Measurements from ENCODE around the gene IMMP2L. TPM values are rescaled to one million over a fixed set of nuclear protein-coding genes. Genes with fewer than 3 reads are reported as not detected.

Gene IMMP2L
- total RNA-seq, 1 experiment from 2014 or later = 12.8 TPM

DNA sequence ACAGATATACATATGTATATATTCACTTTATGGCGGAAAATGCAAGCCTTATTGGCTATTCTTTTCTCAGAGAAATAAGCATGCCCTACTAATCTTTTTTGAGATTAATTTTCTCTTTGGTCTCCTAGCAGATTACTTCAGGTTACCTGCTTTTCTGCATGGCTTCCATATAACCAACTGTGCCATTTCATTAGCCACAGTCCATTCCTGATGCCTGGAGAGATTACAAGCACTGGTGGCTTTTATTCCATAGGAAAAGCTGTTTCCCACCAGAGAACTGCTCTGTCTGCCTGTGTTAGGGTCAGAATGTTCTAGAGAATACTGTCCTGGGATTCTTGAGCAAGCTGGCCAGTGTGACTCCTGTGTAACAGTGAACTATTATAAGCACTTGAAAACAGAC is 411.6 kb downstream of the IMMP2L start:
- H3K27ac ChIP-seq = no peak overlapping the region
- no peak for DNase-seq
- no peaks in the 10 kb centered on the region for H3K4me1 ChIP-seq
- H3K4me3 ChIP-seq = no peak overlapping the region
- no peaks in the 10 kb centered on the region for H3K36me3 ChIP-seq
- H3K9me3 ChIP-seq (replicated peaks) = no peaks in the 10 kb centered on the region
- H3K27me3 ChIP-seq = no peaks in the 10 kb centered on the region

DNA sequence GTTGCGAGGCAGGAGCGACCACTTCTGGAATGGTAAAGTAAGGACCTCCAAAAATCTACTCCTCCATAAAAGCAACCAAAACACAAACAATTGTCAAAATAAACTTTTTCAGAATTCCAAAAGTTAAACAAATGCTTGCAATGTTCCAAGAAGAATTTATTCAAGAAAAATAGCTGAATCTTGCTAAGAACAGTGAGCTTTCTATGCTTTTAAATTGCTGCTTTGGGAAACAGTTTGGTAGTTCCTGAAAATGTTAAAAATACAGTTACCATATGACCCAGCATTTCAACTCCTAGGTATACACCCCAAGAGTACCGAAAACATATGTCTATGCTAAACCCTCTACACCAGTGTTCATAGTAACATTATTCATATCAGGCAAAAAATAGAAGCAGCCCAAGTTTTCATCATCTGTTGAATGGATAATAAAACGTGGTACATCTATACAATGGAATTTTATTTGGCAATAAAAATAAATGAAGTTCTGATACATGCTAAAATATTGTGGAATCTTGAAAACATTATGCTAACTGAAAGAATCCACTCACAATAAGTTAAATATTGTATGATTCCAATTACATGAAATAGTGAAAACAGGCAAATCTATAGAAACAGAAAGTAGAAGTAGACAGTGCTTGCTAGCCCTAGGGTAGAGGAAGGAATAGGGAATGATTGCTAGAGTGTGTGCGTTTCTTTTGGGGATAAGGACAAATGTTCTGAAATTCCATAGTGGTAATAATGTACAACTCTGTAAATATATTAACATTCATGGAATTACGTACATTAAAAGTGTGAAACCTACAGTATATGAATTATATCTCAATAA is 414.4 kb downstream of the IMMP2L start:
- Histone ChIP-seq H3K4me3 (no peak overlapping the region), H3K4me1 (peaks cover 13% of the 10 kb centered on the region), H3K27me3 (no peaks in the 10 kb centered on the region), H3K27ac (no peak overlapping the region), H3K9me3 (replicated peaks) (no peaks in the 10 kb centered on the region), H3K36me3 (no peaks in the 10 kb centered on the region)
- no peak for DNase-seq

DNA sequence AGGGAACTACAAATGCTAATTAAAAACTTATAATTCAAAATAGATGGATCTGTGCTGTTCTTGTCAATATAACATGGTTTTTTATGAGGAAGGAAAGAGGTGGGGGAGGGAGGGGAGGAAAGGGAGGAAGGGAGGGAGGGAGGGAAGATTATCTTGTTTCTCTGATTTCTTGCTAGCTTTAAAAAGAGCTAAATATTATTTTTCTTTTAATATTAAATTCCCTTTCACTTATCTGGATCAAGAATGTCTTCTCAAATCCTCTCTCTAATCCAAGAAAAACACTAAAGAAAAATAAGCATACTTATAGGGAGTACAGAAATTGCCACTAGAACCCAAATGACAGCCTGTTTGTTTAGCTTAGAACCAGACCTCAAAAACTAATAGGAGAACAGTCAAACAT is 416.2 kb downstream of the IMMP2L start:
- Histone ChIP-seq H3K4me3 (no peak overlapping the region), H3K27me3 (no peaks in the 10 kb centered on the region), H3K4me1 (peaks cover 19% of the 10 kb centered on the region), H3K27ac (no peak overlapping the region), H3K36me3 (no peaks in the 10 kb centered on the region), H3K9me3 (replicated peaks) (no peaks in the 10 kb centered on the region)
- no peak for DNase-seq

DNA sequence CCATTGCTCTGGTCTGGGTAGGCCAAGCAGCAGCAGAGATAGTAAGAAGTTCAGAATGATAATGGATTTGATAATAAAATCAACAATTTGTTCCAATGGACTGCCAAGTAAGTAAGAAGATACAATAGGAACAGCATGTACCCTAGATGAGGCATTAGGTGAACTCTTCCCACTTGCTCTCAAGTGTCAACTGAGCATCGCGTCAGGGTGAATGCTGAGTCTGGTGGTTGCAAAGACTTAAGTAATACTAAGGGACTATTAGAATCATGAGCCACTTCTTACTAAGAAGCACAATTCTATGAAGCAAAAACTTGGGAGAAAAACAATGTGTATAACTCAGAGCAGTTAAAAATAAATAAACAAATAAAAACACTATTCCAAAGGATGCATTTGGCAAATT is 416.8 kb downstream of the IMMP2L start:
- no peaks in the 10 kb centered on the region for H3K36me3 ChIP-seq
- DNase-seq = no peak

DNA sequence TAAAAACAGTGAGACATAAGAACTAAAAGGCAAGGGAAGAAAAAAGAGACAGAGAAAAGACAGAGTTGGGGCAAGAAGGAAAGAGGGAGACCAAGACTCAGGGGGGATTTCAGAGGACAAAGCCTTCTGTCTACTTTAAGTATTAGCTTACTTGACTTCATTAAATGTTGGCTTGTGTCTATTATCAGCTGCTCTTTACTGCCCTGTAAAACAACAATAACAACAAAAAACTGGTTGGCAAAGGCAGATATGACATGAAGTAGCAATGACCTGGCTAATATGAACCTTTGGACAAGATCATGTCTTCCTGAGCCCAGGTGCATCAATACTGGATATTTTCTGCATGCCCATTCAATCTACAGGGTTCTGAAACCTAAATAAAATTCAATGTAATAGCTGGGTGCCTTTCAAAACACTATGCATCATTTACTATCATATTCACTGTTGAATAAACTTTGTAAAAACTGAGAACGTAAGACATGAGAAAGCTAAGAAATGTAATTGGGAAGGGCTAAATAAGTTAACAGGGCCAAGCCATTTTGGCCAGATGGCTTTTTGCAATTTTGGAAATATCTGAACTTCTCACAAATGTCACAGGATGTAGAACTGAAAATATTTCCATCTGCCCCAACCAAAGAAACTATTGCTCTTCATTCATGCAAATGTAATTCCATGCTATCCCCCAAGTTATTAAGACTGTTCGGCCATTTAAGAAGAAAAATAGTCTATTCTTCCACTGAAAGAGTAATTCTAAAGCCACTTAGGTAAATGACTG is 422.0 kb downstream of the IMMP2L start:
- Histone ChIP-seq H3K27me3 (no peaks in the 10 kb centered on the region), H3K4me3 (no peak overlapping the region), H3K4me1 (peaks cover 46% of the 10 kb centered on the region), H3K9me3 (replicated peaks) (0 out of 2 replicates have a peak, but pooled peaks cover 2% of the 10 kb centered on the region), H3K36me3 (no peaks in the 10 kb centered on the region), H3K27ac (no peak overlapping the region)
- no peak for DNase-seq

More for the DNA sequence above, 416.8 kb downstream of the IMMP2L start:
- no peak overlapping the region for H3K4me3 ChIP-seq
- H3K27ac ChIP-seq = no peak overlapping the region
- H3K9me3 ChIP-seq (replicated peaks) = no peaks in the 10 kb centered on the region
- H3K27me3 ChIP-seq = no peaks in the 10 kb centered on the region
- H3K4me1 ChIP-seq = peaks cover 19% of the 10 kb centered on the region

DNA sequence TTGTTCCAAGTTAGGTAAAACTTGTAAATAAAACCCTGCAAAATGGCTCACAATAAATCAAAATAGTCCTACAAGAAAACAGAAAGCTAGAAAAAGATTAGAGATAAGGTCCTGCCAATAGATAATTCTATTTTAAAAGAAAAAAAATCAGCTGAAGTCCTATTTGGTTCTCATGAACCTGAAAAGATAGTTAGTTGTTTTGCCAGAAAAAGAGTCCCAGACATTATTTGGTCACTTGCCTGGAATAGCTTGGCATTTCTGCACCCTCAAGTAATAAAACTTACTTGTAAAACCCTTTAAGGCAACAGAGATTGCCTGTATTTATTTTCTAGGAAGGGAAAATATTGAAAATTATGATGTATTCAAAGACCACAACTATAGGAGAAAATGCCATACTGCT is 423.7 kb downstream of the IMMP2L start:
- DNase-seq = no peak
- Histone ChIP-seq H3K4me1 (peaks cover 39% of the 10 kb centered on the region), H3K27ac (peak overlapping the region; percentile 83), H3K27me3 (no peaks in the 10 kb centered on the region), H3K9me3 (replicated peaks) (0 out of 2 replicates have a peak, but pooled peaks cover 2% of the 10 kb centered on the region), H3K4me3 (no peak overlapping the region), H3K36me3 (no peaks in the 10 kb centered on the region)

DNA sequence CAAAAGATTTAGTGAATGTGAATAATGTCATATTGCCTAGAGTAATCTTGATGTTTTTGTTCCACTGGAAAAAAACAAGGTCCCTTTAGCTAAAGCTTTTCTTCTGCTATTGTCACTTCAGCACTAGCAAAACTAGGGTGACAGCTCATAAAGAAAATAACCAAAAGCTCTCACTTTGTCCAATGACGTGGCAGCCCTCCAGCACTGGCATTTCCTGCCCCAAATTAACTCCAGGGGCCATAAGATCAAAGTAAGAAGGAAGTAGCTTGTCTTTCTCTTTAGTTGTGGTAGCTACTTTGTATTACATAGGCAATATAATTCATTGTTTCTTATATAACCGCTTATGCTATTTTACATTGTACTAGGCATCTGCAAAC is 424.1 kb downstream of the IMMP2L start:
- Histone ChIP-seq H3K4me3 (peak overlapping the region; percentile 15), H3K9me3 (replicated peaks) (0 out of 2 replicates have a peak, but pooled peaks cover 2% of the 10 kb centered on the region), H3K27ac (peak overlapping the region; percentile 83), H3K36me3 (no peaks in the 10 kb centered on the region), H3K4me1 (peaks cover 35% of the 10 kb centered on the region), H3K27me3 (no peaks in the 10 kb centered on the region)
- peak; percentile 71 to 85 for DNase-seq

DNA sequence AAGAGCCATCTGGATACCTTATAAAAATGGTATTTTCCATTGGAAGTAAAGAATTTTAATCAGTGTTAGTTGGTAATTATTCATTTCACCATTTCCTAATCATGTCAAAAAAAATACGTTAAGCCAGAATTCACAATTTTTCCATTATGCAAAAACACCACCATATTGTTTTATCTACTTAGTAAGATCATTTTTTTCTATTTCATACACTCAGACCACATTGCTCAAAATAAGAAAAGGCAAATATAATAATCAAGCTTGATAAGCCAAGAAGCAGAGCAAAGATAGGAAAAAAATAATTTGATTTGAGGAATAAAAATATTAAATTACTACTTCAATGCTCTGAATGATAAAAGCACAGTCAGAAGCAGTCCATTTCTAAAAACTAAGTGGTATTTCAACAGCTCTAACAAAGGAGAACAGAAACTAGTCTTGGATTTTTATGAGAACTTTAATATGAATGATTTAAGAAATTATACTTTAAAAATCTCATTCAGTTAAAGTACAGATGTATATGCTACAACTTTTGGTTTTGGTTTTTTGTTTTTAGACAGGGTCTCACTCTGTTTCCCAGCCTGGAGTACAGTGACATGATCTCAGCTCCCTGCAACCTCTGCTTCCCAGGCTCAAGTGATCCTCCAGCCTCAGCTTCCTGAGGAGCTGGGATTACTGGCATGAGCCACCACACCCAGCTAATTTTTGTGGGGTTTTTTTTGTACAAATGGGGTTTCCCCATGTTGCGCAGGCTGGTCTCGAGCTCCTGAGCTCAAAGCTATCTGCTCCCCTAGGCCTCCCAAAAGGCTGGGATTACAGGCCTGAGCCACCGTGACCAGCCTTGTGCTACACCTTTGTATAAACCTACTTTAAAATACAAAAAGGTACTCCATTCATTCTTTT is 424.7 kb downstream of the IMMP2L start:
- peak; percentile 67 to 80 for DNase-seq
- Histone ChIP-seq H3K9me3 (replicated peaks) (0 out of 2 replicates have a peak, but pooled peaks cover 2% of the 10 kb centered on the region), H3K4me1 (peaks cover 29% of the 10 kb centered on the region), H3K27me3 (no peaks in the 10 kb centered on the region), H3K36me3 (no peaks in the 10 kb centered on the region), H3K4me3 (peak overlapping the region; percentile 15), H3K27ac (peak overlapping the region; percentile 83)

DNA sequence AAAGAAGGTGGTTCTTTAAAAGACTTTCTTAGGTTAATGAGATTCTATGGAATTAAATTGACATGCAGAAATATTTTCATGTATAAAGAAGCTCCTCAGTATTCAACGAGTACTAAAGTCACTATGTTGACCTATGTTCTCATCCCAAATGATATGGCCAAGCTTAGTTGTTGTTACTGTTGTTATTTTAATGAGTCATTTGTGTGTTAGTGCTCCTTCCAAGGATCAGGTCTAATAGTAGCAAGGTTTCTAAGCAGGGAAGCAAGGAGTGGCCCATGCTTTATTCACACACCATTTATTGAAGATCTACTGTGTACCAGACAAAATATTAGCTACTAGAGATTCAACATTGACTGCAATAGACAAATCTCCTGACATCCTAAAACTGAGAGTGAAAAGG is 429.5 kb downstream of the IMMP2L start:
- Histone ChIP-seq H3K36me3 (no peaks in the 10 kb centered on the region), H3K9me3 (replicated peaks) (0 out of 2 replicates have a peak, but pooled peaks cover 2% of the 10 kb centered on the region), H3K4me1 (peaks cover 14% of the 10 kb centered on the region), H3K27ac (no peak overlapping the region), H3K4me3 (no peak overlapping the region), H3K27me3 (no peaks in the 10 kb centered on the region)
- DNase-seq = no peak

DNA sequence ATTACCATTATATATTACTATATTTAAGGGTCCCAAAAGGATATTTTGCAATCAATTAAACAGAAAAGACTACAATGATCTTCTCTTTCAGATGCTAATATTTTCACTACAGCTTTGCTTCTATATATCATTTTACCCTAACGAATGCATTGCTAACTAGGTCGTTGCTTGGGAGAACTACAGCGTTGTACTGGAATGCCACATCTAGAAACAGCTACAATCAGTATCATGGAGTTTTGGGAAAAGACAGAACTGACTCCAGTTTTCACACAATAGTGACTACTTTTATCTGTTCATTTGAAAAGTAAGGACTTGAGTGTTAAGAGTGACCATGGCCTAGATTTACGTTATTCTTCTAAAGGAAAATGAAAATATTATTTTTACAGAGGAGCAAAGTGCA is 432.9 kb downstream of the IMMP2L start:
- Histone ChIP-seq H3K27me3 (no peaks in the 10 kb centered on the region), H3K9me3 (replicated peaks) (no peaks in the 10 kb centered on the region), H3K27ac (no peak overlapping the region), H3K4me1 (no peaks in the 10 kb centered on the region), H3K4me3 (no peak overlapping the region), H3K36me3 (0 out of 2 replicates have a peak, but pooled peaks cover 3% of the 10 kb centered on the region)
- DNase-seq = no peak

DNA sequence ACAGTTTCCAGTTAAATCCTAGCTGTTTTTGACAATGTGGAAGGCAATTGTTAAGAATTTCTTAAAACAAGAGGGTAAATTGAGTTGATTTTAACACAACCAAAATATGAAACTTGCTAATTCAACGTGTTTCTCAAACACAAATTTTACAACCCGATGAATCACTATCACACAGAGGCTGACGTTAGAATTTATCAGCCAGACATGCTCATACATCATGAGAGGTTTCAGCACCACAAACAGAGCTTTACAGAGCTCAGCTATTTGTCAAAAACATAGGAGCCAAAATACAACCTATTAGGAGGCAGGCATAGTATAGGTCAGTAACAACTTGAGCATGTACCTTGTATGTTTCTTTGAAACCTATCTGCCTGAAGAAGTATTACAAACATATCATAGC is 435.3 kb downstream of the IMMP2L start:
- no peak for DNase-seq
- Histone ChIP-seq H3K9me3 (replicated peaks) (no peaks in the 10 kb centered on the region), H3K27me3 (no peaks in the 10 kb centered on the region)

DNA sequence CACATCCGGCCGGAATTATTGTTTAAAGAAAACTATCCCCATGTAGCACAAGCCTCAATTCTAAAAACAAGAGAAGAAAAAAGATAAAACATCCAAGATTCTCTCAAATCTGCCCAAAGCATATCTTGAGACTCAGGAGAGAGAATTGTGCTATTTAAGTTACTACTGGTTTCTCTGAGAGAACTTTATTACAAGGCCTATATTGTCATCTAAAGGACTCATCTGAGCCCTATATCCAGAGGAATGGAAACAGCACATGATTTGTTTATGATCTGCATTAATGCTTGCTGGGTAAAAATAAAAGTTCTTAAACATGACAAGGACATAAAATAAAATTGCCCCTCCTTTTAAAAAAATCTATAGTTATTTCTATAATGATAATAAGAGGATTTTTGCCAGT is 446.3 kb downstream of the IMMP2L start:
- Histone ChIP-seq H3K9me3 (replicated peaks) (no peaks in the 10 kb centered on the region), H3K27me3 (no peaks in the 10 kb centered on the region), H3K4me1 (peaks cover 22% of the 10 kb centered on the region), H3K4me3 (no peak overlapping the region), H3K27ac (no peak overlapping the region), H3K36me3 (no peaks in the 10 kb centered on the region)
- no peak for DNase-seq

More for the DNA sequence above, 435.3 kb downstream of the IMMP2L start:
- Histone ChIP-seq H3K27ac (no peak overlapping the region), H3K4me1 (no peaks in the 10 kb centered on the region), H3K4me3 (no peak overlapping the region), H3K36me3 (peaks cover 5% of the 10 kb centered on the region; the same call in 1 of the 2 replicates)

DNA sequence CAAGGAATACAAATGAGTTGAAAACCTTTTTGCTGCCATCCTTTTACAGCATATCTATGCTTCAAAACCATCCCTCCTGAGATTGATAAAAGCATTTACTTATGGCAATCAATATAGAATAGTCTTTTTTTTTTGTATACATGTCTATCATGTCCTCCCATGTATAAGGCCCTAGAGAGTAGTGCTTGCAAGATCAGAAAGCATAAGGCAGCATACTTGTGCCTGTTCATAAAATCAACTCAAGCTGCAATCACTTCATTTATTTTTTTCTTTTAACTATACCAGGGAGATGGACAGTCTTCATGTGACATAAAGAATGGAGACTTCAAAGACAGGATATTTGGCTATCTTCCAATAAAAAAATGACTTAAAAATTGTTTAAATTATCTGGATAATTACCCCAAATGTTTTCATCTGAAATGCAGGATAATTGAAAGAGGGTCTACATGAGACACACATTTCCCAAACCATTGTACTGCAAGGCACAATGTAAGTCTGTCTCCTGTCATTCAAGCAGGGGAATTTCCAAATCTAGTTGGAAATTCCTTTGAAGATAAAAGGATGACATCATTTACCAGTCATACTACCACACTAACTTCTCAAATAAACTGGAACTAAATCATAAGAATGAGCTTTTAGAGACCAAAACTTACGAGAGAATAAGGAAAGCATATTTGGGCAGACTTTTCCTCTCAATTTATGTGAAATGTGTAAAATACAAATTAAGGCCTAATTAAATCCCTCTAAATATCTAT is 448.9 kb downstream of the IMMP2L start:
- Histone ChIP-seq H3K4me3 (no peak overlapping the region), H3K36me3 (no peaks in the 10 kb centered on the region), H3K9me3 (replicated peaks) (no peaks in the 10 kb centered on the region), H3K27ac (peak overlapping the region; percentile 38), H3K27me3 (no peaks in the 10 kb centered on the region), H3K4me1 (peaks cover 22% of the 10 kb centered on the region)
- peak in 1 of 2 experiments; percentile 49 for DNase-seq

DNA sequence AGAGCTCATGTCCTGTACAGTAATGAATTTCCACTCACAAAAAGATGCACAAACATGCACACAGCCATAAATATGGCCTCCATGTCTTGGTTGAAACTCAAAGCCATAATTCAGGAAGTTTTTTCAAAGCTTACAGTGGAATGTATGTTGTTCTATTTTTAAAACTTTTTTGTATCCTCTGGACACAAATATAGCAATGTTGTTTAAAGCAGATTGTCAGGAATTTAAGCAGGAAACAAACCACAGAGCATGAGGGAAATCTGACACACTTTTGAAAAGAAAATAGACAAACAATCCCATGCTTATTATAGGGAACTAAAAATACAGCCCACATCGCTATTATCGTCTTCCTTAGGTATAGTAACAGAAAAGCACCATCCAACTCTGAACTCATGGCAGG is 449.9 kb downstream of the IMMP2L start:
- peak overlapping the region; percentile 1; the same call in 1 of the 2 replicates for H3K27ac ChIP-seq

More for the DNA sequence above, 449.9 kb downstream of the IMMP2L start:
- Histone ChIP-seq H3K4me1 (peaks cover 22% of the 10 kb centered on the region), H3K4me3 (no peak overlapping the region), H3K27me3 (no peaks in the 10 kb centered on the region), H3K9me3 (replicated peaks) (no peaks in the 10 kb centered on the region), H3K36me3 (no peaks in the 10 kb centered on the region)
- DNase-seq = peak in 1 of 2 experiments; percentile 28

Data from SJCRH30 (cell line).